ENCODE measurements around the gene SSTR3. TPM values are rescaled to one million over a fixed set of nuclear protein-coding genes. Genes with fewer than 3 reads are reported as not detected.

Gene SSTR3
- total and polyA plus RNA-seq, 9 of the 15 experiments (the other 6 are each of a cell fraction or from before 2014, with no cell fraction given), result 0.03 TPM; not detected in 8

GRCh38 chr22:37199103-37199759 lies 13.0 kb downstream of the SSTR3 start (continued):
- no peak for TF ChIP-seq TCF15 (CRISPR knock-in tag; IDR thresholded peaks at IDR 0.05)
- TF ChIP-seq BACH1 (tag; IDR thresholded peaks at IDR 0.05), result no peak
- TF ChIP-seq FOSL1 (tag; conservative IDR thresholded peaks at IDR 0.05), result no peak
- no peak for TF ChIP-seq NCOA4 (IDR thresholded peaks at IDR 0.05; ENCODE audit: partially characterized antibody)
- TF ChIP-seq ZBTB43 (CRISPR knock-in tag; IDR thresholded peaks at IDR 0.05), result no peak
- no peak for TF ChIP-seq ZSCAN32 (CRISPR knock-in tag; IDR thresholded peaks at IDR 0.05)
- no peak for TF ChIP-seq HMGXB4 (CRISPR knock-in tag; IDR thresholded peaks at IDR 0.05)
- TF ChIP-seq PHF21A (IDR thresholded peaks at IDR 0.05; ENCODE audit: borderline replicate concordance, low read depth), result no peak
- TF ChIP-seq PHB2 (IDR thresholded peaks at IDR 0.05; ENCODE audit: low read depth), result no peak
- TF ChIP-seq PATZ1 (CRISPR knock-in tag; IDR thresholded peaks at IDR 0.05; ENCODE audit: borderline replicate concordance), result no peak
- no peak for TF ChIP-seq CBX5 (IDR thresholded peaks at IDR 0.05; ENCODE audit: borderline replicate concordance, low read depth)
- no peak for TF ChIP-seq GATAD2B (IDR thresholded peaks at IDR 0.05; ENCODE audit: borderline replicate concordance)
- TF ChIP-seq RERE (CRISPR knock-in tag; IDR thresholded peaks at IDR 0.05; ENCODE audit: borderline replicate concordance), result no peak
- no peak for TF ChIP-seq SRSF9 (IDR thresholded peaks at IDR 0.05; ENCODE audit: borderline replicate concordance, low read depth, low read length)
- TF ChIP-seq SIN3A (IDR thresholded peaks at IDR 0.05; ENCODE audit: borderline replicate concordance in 2 of 2, control insufficient read depth in 1 of 2, low read depth in 2 of 2, low read length in 2 of 2), result no peak

Data from K562 (cell line).